ENCODE measurements around the gene EXOC6.

Gene EXOC6

DNA sequence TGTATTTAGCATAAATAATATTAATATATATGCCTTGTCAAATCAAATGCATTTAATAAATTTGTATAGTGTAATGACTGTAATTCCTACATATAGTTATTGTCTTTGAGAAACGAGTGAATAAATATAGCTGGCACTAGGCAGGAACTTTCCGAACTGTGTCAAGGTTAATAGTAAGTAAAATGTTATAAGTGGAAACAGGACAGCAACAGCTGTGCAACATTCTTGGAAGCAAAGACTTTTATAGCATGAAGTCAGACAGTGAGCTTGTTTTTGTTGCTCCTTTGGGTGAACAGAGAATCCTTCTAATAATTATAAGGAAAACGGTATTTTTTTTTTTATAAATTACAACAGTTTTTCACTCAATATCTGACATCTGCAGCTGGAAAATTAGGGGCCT lies 14.0 kb upstream of the EXOC6 start:
- DNase-seq (ENCODE audit: low read depth, low spot score): no peak

DNA sequence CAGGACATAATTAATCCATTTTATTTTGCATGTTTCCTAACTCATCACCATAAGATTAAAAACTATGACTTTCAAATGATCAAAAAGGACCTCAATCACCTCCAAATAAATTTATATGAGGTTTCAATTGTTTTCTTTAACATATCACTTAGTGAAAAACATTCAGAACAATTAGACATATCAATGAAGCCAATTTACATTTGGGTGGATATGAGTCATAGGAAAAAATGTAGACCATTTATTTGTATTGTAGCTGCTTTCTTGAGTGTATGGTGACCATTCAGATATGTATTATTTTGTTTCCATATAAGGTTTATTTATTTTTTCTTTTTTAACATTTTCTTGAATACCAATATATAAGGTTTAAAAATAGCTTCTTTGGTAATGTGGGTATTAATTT lies 13.3 kb upstream of the EXOC6 start:
- DNase-seq (ENCODE audit: low read depth, low spot score): no peak

DNA sequence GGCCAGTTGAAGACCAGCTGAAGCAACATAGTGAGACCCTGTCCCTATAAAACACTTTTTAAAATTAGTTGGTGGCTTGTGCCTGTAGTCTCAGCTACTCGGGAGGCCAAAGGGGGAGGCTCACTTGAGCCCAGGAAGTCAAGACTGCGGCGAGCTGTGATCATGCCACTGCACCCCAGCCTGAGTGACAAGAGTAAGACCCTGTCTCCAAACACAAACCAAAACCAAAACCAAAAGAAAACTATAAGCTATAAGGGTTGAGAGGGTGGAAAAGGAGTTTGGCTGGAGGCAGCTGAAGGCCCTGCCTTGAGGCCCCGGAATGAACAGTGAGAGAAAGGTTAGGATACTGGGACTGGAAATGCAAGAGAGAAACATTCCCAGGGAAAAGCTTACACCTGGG lies 10.9 kb upstream of the EXOC6 start:
- DNase-seq (ENCODE audit: low read depth, low spot score): no peak

DNA sequence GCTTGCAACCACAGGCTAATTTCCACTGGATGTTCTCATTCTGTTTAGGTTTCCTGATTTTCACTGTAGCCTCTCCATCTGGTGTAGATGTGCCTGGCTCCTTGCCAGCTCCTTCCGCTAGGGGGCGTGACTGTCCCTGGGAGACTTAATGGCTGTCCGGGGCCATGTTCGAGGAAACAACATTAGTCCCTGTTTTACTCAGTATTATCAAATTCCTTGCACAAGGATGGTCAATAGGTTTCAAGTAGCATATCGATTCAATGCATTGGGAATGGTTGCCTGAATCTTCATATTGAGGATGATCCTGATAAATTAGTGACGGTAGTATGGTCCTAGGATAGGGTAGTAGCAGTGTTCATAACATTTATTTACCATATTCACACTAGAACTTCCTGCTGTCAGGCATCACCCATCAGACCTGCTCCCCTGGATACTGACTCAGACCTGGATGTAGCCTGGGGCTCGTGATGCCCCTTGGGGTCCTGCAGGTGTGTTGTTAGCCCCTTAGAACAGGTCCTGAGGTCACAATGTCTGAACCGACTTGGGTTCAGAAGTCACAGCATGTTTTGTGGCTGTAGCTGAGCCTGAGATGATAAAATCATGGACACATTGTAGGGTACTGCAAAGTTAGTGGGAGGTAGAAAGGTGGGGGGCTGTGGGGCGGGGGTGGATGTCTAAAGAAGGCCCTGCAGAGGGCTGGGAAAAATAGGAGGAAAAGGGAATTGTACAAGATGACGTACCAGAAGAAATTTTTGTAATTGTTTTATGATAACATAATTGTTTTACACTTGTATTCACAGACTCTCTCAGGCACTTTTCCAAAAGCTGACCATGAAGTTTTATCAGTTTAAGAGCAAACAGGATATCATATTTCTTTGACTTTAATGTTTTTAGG lies 8.9 kb upstream of the EXOC6 start:
- DNase-seq (ENCODE audit: low read depth, low spot score): no peak

DNA sequence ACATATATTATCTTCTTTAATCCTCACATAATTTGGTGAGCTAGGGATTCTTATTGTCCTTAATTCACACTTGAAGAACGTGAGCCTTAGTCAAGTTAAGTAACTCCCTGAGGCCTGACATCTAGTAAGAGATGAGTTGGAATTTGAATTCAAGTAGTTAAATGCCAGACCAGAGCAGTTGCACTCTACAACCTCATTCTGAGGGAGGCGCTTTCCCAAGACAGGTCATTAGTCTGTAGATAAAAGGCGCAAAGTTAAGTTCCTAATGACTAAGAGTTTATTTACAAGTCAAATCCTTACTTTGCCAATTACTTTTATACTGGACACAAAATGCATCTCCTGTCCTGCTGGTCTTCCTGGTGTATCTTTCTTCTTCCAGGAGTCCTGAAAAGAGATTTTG lies 3.6 kb upstream of the EXOC6 start:
- DNase-seq (ENCODE audit: low read depth, low spot score): no peak

DNA sequence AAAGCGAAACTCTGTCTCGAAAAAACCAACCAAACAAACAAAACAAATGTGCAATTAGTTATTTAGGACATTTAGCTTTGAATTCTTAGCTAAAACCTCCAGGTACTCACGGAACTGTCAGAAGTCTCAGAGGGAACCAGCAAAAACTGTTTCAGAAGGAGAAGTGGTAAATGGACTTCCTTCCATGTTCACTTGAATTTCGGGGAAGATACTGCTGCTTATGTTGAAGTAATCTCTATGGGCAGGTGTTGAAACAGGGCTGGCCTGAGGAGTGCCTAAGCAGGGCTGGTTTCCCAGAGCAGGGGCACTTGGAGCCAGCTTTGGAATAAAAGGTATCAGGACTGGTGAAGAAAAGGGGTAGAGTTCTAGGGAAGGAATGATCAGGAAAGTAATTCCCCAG lies 2.4 kb upstream of the EXOC6 start:
- no peak for DNase-seq (ENCODE audit: low read depth, low spot score)

DNA sequence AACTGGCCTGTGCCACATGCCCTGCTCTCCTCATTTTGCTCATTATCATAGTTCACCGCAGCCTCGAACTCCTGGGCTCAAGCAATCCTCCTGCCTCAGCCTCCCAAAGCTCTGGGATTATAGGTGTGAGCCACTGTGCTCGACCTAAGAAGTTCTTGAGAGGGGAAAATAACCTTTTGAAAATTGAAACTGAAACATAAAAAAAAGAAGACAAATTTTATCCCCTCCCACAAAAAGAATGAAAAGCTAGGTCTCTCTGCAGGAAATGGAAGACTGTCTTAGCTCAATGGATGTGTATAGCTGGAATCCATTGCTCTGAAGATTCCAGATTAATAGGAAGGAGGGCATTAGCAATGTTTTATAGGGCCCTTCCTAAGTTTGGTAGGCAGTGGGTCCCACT lies 2.0 kb upstream of the EXOC6 start:
- DNase-seq (ENCODE audit: low read depth, low spot score): no peak

DNA sequence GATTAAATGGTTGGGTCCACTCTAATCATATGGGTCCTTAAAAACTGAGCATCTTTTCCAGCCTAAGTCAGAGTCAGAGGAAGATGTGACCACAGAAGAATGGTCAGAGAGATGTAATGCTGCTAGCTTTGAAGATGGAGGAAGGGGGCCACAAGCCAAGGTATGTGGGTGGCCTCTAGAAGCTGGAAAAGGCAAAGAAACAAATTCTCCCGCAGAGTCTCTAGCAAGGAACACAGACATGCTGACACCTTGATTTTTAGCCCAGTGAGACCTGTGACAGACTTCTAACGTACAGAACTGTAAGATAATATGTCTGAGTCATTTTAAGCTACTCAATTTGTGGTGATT lies 1.5 kb upstream of the EXOC6 start:
- no peak for DNase-seq (ENCODE audit: low read depth, low spot score)

DNA sequence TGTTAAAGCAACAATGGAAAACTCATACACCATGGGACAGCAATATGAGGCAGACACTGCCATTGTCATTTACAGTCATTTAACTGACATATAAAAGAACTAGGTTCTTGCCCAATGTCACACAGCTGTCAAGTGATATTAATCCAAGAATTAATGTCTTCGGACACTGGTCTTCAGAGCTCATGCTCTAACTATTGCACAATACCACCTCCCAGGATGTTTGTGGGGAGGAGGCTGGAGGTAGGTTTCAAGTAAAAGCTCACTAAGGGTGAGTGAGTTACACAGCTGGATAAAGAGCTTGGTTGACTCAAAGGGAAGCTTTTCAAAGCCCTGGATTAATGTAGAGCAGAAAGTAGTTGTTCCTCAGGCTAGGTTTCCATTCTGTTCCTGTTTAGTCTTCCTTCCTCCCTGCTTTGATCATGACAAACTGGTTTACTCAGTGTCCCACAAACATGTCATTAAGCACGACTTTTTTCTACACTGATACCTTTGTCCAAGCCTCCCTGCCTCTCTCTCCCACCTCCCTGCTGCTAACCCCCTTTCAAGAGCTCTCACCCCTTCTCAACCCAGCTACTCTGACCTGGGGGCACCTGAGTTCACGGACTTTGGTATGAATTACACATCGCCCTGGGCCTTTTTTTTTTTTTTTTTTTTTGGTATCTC lies 987 bp upstream of the EXOC6 start:
- no peak for DNase-seq (ENCODE audit: low read depth, low spot score)

DNA sequence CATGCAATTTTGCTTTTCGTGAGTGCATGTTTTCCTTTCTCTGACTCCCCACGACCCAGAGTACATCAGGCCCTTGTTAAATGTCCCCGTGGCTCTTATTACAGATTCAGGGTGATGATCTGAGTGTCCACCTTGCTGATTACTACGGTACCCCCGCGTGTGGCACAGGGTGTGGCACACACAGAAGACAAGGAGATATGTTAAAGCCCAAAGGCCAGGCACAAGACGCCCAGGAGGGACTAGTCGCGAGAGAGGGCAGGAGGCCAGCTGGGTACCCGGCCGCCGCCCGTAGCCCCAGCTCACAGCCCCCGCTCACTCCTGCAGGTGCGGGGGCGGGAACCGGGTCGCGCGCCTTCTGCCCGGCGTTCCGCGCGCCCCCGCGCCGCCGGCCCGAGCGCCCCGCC lies 281 bp upstream of the EXOC6 start:
- DNase-seq (ENCODE audit: low read depth, low spot score): no peak

DNA sequence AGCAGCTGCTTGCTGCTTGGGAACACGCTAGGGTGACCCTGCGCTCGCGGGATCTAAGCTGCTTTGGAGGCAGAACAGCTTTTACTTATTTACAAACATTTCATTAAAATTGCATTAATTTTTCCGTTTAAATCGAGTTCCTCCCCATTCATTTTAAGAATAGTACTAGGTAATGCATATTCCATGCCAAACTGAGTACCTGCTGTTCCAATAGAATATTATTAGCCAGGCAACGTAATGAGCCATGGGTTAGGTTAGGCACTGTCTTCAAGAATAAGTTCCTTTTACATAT lies 860 bp downstream of the EXOC6 start:
- no peak for DNase-seq (ENCODE audit: low read depth, low spot score)

DNA sequence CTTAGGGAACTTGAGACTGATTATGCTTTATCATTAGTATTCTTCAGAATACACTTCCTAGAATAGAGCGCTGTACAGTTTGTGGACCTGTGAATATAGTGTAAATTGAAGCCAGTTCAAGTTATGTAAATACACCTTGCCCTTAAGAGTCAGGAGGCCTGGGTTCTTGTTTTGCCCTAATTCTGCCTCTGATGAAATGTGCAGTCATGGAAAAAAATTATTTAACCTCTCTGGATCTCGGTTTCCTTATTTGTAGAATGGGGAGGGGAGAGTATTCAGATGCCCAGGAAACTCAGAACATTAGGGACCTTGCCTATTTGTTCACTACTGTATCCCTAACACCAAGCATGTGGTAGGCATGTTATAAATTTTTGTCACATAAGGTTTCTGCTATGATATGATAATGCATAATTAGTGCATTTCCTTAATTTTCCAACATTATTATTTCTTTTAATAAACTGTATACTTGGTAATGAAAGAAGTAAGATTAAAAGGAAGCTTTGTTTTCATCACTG lies 1.3 kb downstream of the EXOC6 start:
- no peak for DNase-seq (ENCODE audit: low read depth, low spot score)

DNA sequence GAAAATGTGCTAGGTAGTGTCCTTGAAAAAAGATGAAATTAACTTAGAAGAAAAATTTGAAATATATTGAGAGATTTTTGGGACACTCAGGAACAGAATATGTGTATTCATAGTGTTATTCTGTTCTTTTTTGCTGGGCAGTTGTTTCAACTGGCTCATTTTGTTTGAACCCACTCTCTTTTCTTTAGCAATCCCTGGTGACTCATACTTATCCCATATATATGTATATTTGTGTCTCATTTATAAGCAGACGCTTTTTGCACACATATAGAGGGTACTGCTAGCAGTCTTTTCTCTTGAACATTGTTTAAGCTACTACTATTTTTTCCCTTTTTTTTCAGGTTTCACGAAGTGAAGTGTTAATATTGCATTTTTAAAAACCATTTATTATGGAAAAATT lies 1.9 kb downstream of the EXOC6 start:
- no peak for DNase-seq (ENCODE audit: low read depth, low spot score)

DNA sequence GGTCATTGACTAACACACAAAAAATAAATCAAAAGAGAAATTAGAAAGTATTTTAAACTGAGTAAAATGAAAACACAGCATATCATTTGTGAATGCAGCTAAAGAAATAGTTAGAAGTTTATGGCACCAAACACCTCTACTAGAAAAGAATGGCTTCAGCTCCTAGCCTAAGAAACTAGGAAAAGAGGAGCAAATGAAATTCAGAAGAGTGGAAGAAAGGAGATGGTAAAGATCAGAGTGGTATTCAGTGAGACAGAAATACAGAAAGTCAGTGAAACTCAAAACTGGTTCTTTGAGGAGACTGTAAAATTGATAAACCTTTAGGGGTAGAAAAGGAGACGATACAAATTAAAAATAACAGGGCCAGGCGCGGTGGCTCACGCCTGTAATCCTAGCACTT lies 2.7 kb downstream of the EXOC6 start:
- DNase-seq (ENCODE audit: low read depth, low spot score): no peak

DNA sequence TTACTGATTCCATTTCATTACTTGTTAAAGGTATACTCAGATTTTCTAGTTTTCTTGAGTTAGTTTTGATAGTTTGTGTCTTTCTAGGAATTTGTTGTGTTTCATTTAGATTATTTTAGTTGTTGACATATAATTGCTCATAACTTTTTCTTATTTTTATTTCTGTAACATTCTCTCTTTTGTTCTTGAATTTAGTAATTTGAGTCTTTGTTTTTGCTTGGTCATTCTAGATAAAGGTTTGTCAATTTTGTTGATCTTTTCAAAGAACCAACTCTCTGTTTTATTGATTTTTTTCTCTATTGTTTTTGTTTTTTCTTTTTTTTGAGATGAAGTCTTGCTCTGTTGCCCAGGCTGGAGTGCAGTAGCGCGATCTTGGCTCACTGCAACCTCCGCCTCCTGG lies 7.2 kb downstream of the EXOC6 start:
- DNase-seq (ENCODE audit: low read depth, low spot score): no peak

DNA sequence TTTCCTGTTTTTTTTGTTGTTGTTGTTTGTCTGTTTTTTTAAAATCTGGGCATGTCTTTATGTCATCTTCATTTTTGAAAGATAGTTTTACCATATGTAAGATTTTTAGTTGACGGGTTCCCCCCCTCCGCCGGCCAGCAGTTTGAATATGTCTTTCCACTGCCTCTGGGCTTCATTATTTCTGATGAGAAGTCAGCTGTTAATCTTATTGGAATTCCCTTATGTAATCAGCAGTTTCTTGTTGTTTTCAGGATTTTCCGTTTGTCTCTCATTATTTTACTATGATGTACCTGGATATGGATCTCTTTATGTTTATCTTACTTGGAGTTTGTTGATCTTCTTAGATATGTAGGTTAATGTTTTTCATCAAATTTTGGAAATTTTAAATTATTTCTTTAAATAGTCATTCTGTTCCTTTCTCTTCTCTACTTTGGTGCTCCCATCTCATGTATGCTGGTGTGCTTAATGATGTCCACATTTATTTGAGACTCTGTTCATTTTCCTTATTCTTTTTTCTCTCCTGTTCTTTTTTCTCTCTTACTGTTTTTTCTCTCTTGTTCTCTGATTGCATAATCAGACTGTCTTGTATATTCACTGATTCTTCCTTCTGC lies 9.7 kb downstream of the EXOC6 start:
- no peak for DNase-seq (ENCODE audit: low read depth, low spot score)

DNA sequence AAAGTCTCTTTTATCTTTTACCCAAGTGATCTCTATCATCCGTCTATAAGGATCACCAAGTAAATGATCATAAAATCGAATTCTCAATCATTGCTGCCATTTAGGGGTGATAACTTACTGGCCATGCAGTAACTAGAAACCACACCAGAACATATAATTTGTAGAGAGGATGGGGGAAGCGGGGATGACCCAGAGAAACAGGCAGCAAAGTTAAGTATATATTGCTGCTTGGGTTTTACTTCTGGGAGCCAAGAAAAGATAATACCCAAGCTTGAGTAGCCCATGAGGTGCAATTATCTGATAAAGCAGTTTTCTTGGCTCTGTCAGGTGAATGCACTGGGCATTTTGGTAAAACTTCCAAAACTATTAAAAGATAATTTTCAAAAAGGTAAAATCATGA lies 18.9 kb downstream of the EXOC6 start:
- DNase-seq (ENCODE audit: low read depth, low spot score): no peak

DNA sequence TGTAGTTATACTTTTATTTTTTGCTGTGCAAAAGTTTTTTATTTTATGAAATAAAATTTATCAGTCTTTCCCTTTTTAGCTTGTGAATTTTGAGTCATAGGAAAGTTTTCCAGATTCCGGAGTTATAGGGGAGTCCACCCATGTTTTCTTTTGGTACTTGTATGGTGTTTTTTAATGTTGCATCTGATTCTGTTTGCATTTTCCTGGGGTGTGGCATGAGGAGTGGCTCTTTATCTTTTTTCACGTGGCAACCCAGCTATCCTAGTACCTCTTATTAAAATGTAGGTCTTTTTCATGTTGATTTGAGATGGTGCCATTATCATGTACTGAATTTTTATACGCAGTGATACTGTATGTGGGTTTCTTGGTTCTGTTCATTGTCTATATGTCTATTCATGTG lies 19.7 kb downstream of the EXOC6 start:
- DNase-seq (ENCODE audit: low read depth, low spot score): no peak

DNA sequence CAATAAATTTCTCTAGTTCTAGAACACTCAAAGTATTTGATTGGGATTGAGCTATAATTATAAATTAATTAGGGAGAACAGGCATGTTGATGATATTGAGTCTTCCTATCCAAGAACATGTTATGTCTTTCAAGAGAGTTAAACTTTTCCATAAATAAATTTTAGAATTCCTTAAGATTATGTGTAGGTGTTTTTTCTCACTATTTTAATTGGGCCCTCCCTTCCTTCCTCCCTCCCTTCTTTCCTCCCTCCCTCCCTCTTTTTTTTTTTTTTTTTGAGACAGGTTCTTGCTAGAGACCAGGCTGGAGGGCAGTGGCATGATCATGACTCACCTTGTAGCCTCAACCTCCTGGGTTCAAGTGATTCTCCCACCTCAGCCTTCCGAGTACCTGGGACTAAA lies 20.2 kb downstream of the EXOC6 start:
- no peak for DNase-seq (ENCODE audit: low read depth, low spot score)

DNA sequence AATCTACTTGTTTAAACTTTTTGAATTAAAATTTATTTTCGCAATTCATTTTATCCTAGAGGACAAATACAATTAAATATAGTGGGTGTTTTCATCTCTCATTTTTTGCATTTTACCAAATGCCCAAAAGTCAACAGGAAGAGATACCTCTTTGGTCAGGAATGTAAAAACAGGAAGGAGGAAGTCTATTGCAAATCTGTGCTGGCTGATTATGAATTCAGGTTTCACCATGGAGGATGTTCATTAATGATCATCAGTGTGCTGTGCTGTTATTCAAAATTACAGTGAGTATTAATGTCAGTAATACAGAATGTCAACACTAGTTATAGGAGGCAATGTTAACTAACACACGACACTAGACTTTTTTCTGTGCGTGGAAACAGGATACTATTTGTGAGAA lies 24.7 kb downstream of the EXOC6 start:
- DNase-seq (ENCODE audit: low read depth, low spot score): no peak

DNA sequence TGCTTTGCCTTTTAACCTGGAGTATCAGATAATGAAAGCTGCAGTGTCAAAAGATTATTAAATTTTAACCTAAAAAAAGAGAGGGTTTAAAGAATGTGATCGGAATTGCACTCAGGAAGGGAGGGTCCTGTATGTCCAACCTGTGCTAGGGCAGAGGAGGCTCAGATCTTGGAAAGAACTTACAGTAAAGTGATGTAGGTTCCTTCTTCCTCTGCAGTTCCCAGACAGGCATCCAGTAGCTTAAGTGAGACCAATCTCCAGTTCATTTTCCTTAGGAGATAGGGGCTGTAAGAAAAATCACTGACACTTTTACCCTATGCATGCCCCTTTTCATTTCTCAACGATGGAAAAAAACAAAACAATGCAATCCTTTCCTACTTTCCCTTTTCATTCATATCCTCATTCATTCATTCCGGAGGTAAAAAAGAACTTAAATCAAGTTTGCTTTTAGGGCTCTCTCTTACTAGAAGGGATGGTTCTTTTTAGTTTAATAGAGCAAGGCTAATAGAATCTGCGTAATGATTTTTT lies 28.3 kb downstream of the EXOC6 start:
- no peak for DNase-seq (ENCODE audit: low read depth, low spot score)

DNA sequence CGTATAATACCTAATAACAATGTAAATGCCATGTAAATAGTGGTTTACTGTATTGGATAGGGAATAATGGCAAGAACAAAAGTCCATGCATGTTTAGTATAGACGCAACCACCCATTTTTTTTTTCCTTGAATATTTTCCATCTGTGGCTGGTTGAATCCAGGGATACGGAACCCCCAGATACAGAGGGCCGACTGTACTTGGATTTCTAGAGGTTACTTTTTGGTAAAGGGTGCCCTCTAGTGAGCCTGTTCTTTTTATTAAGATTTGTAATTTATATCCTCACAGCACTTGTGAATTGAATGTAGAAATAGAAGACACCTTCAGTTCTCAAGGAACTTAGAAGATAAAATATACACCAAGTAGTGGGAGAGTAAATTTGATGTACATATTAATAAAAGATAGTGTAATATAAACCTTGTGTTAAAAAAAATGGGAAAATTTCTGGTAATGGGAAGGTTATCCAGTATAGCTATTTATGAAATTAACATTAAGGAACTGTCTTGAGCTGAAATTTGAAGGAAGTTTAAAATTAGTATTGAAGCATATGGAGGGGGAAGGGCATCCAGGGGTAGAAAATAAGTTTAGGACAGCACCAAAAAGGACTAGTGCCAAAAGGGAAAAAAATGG lies 32.0 kb downstream of the EXOC6 start:
- DNase-seq (ENCODE audit: low read depth, low spot score): no peak

Data from activated CD4-positive, CD25-positive, alpha-beta regulatory T cell treated with anti-CD3 and anti-CD28 coated beads, Interleukin-2, amount 50 U/mL, for 16 hours (primary cell).